Astrocyte (in vitro differentiated cells and primary cell): ENCODE results near the gene UBE2L3. TPM values are rescaled to one million over a fixed set of nuclear protein-coding genes. Genes with fewer than 3 reads are reported as not detected.
A peak's percentile ranks its signal among the peaks of the same experiment; 100 is the strongest.
"Not testable (repeated sequence)": the region's sequence is repeated elsewhere in the genome, so short reads cannot be mapped to it uniquely, and the experiment has no call there.

Experiments
- DNase-seq: peaks from one replicate; pipeline ENCODE4 v3.0.0-alpha.2; 2010; ENCODE audit warnings: low read depth
- FAIRE-seq: peaks from 2 replicates; lab custom pipeline; 2011; peaks lifted over from hg19 to GRCh38; lab: Jason Lieb, UNC
- H2AFZ ChIP-seq: 2 replicates; pipeline ENCODE4 v1.6.0; 2012; ENCODE audit warnings: low read depth, low read length, inconsistent platforms
- H3K27ac ChIP-seq: 2 replicates; pipeline ENCODE4 v1.5.1; 2011; ENCODE audit warnings: low read depth, low read length, inconsistent platforms
- H3K27me3 ChIP-seq: 2 replicates; pipeline ENCODE4 v1.6.0; 2011; ENCODE audit warnings: low read length, inconsistent platforms; ENCODE audit not compliant: insufficient read depth
- H3K36me3 ChIP-seq: 2 replicates; pipeline ENCODE4 v1.5.1; 2011; ENCODE audit warnings: low read length, inconsistent platforms; ENCODE audit not compliant: insufficient read depth
- H3K4me1 ChIP-seq: 2 replicates; pipeline ENCODE4 v1.5.1; 2011; ENCODE audit warnings: low read length, inconsistent platforms; ENCODE audit not compliant: insufficient read depth
- H3K4me2 ChIP-seq: 2 replicates; pipeline ENCODE4 v1.6.0; 2012; ENCODE audit warnings: low read length, inconsistent platforms
- H3K4me3 ChIP-seq: 2 replicates; pipeline ENCODE4 v1.5.1; 2011; ENCODE audit warnings: low read depth, mild to moderate bottlenecking, low read length, inconsistent platforms; ENCODE audit not compliant: insufficient read depth
- H3K79me2 ChIP-seq: 2 replicates; pipeline ENCODE4 v1.6.0; 2012; ENCODE audit warnings: mild to moderate bottlenecking, low read length, inconsistent platforms; ENCODE audit not compliant: insufficient read depth
- H3K9ac ChIP-seq: 2 replicates; pipeline ENCODE4 v1.6.0; 2012; ENCODE audit warnings: mild to moderate bottlenecking, low read length, inconsistent platforms
- H3K9me3 ChIP-seq: 2 replicates; pipeline ENCODE4 v1.5.1; 2012; ENCODE audit warnings: low read depth, mild to moderate bottlenecking, low read length, inconsistent platforms; ENCODE audit not compliant: insufficient read depth
- H4K20me1 ChIP-seq: 2 replicates; pipeline ENCODE4 v1.6.0; 2012; ENCODE audit warnings: low read length, inconsistent platforms; ENCODE audit not compliant: insufficient read depth
- H3K27ac Mint-ChIP-seq: one replicate; pipeline ENCODE4 v1.8.0; 2021; ENCODE audit warnings: mild to moderate bottlenecking, mixed read lengths; ENCODE audit not compliant: unreplicated experiment
- H3K27me3 Mint-ChIP-seq: one replicate; pipeline ENCODE4 v1.8.0; 2021; ENCODE audit warnings: low read depth, mixed read lengths; ENCODE audit not compliant: unreplicated experiment
- H3K36me3 Mint-ChIP-seq: one replicate; pipeline ENCODE4 v1.8.0; 2021; ENCODE audit warnings: low read depth, mixed read lengths; ENCODE audit not compliant: unreplicated experiment
- H3K4me1 Mint-ChIP-seq: one replicate; pipeline ENCODE4 v1.8.0; 2021; ENCODE audit warnings: low read depth, mixed read lengths; ENCODE audit not compliant: unreplicated experiment
- H3K4me3 Mint-ChIP-seq: one replicate; pipeline ENCODE4 v1.8.0; 2021; ENCODE audit warnings: mild to moderate bottlenecking, moderate library complexity, mixed read lengths; ENCODE audit not compliant: unreplicated experiment
- H3K9me3 Mint-ChIP-seq: one replicate; pipeline ENCODE4 v1.8.0; 2021; ENCODE audit warnings: mild to moderate bottlenecking, mixed read lengths; ENCODE audit not compliant: unreplicated experiment
- EZH2 ChIP-seq: IDR thresholded peaks from 2 replicates; pipeline ENCODE4 v1.6.1; 2012; ENCODE audit warnings: mild to moderate bottlenecking, low read length, inconsistent platforms; ENCODE audit not compliant: insufficient read depth
- total RNA-seq: library from RNA; stranded (reverse); gene quantifications from 2 replicates; pipeline ENCODE4 v1.2.1, GENCODE V29; 2021
- TF ChIP-seq, protein P1 (sequence below): IDR thresholded peaks from 2 replicates; pipeline ENCODE4 v1.5.1; 2011; ENCODE audit warnings: low read depth, mild to moderate bottlenecking, inconsistent platforms, low read length, moderate library complexity; ENCODE audit not compliant: insufficient read depth

Gene UBE2L3
- total RNA-seq, 1 donor from 2014 or later = 62.8 TPM

- no peaks in the 10 kb centered on the region for H3K27me3 ChIP-seq
- peak overlapping the region; percentile 88 for H3K9ac ChIP-seq
- Mint-ChIP-seq H3K9me3 (no peaks in the 10 kb centered on the region), H3K4me3 (peak overlapping the region; percentile 89), H3K4me1 (peaks cover 3% of the 10 kb centered on the region), H3K27ac (peak overlapping the region; percentile 12), H3K36me3 (peaks cover 10% of the 10 kb centered on the region), H3K27me3 (no peaks in the 10 kb centered on the region)
- no peak for DNase-seq
- FAIRE-seq = no peak
- H4K20me1 ChIP-seq = peaks cover 29% of the 10 kb centered on the region
- H3K36me3 ChIP-seq = no peaks in the 10 kb centered on the region
- peaks cover 19% of the 10 kb centered on the region for H3K4me1 ChIP-seq
- no peaks in the 10 kb centered on the region for H3K9me3 ChIP-seq
- TF ChIP-seq EZH2 = no peak
- TF ChIP-seq, protein P1, sequence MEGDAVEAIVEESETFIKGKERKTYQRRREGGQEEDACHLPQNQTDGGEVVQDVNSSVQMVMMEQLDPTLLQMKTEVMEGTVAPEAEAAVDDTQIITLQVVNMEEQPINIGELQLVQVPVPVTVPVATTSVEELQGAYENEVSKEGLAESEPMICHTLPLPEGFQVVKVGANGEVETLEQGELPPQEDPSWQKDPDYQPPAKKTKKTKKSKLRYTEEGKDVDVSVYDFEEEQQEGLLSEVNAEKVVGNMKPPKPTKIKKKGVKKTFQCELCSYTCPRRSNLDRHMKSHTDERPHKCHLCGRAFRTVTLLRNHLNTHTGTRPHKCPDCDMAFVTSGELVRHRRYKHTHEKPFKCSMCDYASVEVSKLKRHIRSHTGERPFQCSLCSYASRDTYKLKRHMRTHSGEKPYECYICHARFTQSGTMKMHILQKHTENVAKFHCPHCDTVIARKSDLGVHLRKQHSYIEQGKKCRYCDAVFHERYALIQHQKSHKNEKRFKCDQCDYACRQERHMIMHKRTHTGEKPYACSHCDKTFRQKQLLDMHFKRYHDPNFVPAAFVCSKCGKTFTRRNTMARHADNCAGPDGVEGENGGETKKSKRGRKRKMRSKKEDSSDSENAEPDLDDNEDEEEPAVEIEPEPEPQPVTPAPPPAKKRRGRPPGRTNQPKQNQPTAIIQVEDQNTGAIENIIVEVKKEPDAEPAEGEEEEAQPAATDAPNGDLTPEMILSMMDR = peak; percentile 42
- H3K4me3 ChIP-seq = peak overlapping the region; percentile 77
- peak overlapping the region; percentile 68 for H3K27ac ChIP-seq
- H2AFZ ChIP-seq = peak overlapping the region; percentile 81
- peaks cover 15% of the 10 kb centered on the region for H3K79me2 ChIP-seq
- H3K4me2 ChIP-seq = peak overlapping the region; percentile 97
Measured at GRCh38 chr22:21642584-21643448, 75.3 kb downstream of the UBE2L3 start.

GRCh38 chr22:21643533-21644357, 76.2 kb downstream of the UBE2L3 start:
- H3K9me3 ChIP-seq = no peaks in the 10 kb centered on the region
- H3K27me3 ChIP-seq = no peaks in the 10 kb centered on the region
- H3K27ac Mint-ChIP-seq = no peak overlapping the region
- peak overlapping the region; percentile 88 for H3K9ac ChIP-seq
- no peak overlapping the region for H3K27ac ChIP-seq
- peaks cover under 1% of the 10 kb centered on the region for H3K36me3 ChIP-seq
- no peaks in the 10 kb centered on the region for H3K27me3 Mint-ChIP-seq
- peaks cover 3% of the 10 kb centered on the region for H3K4me1 Mint-ChIP-seq
- peak overlapping the region; percentile 77 for H3K4me3 ChIP-seq
- peak overlapping the region; percentile 89 for H3K4me3 Mint-ChIP-seq
- peaks cover 15% of the 10 kb centered on the region for H3K79me2 ChIP-seq
- H3K36me3 Mint-ChIP-seq = peaks cover 10% of the 10 kb centered on the region
- TF ChIP-seq, protein P1 = no peak
- no peak for TF ChIP-seq EZH2
- peaks cover 31% of the 10 kb centered on the region for H4K20me1 ChIP-seq
- no peak for FAIRE-seq
- no peaks in the 10 kb centered on the region for H3K9me3 Mint-ChIP-seq
- DNase-seq = no peak
- H3K4me2 ChIP-seq = peak overlapping the region; percentile 97
- H3K4me1 ChIP-seq = peaks cover 19% of the 10 kb centered on the region
- no peak overlapping the region for H2AFZ ChIP-seq

- H3K79me2 ChIP-seq = peaks cover 15% of the 10 kb centered on the region
- not testable (repeated sequence) for H3K4me2 ChIP-seq, H2AFZ ChIP-seq, H3K27ac ChIP-seq, H3K9me3 ChIP-seq, H3K4me3 ChIP-seq, H3K27me3 ChIP-seq, H3K27me3 Mint-ChIP-seq, H3K9me3 Mint-ChIP-seq, FAIRE-seq, H3K27ac Mint-ChIP-seq, H3K36me3 ChIP-seq, H3K4me1 Mint-ChIP-seq, H3K9ac ChIP-seq, H3K4me3 Mint-ChIP-seq, DNase-seq
- H4K20me1 ChIP-seq = peaks cover 35% of the 10 kb centered on the region
- H3K4me1 ChIP-seq = peaks cover 19% of the 10 kb centered on the region
- peaks cover 10% of the 10 kb centered on the region for H3K36me3 Mint-ChIP-seq
Measured at GRCh38 chr22:21645513-21645912, 78.0 kb downstream of the UBE2L3 start.
